HG03139 (cell line): ENCODE results near the gene PDE4D.
A peak's percentile ranks its signal among the peaks of the same experiment; 100 is the strongest.
"Not testable (repeated sequence)": the region's sequence is repeated elsewhere in the genome, so short reads cannot be mapped to it uniquely, and the experiment has no call there.

ENCODE experiments used
- ATAC-seq: cut with Tn5 transposase; IDR thresholded peaks from one replicate; pipeline ENCODE4 v1.9.1; 2021; ENCODE audit not compliant: unreplicated experiment

The PDE4D gene

GRCh38 chr5:59618644-59619043 lies 274.9 kb downstream of the PDE4D start:
- no peak for ATAC-seq

- ATAC-seq, result no peak
These were observed 276.2 kb downstream of the PDE4D start for GRCh38 chr5:59617186-59617771.

- no peak for ATAC-seq
These were observed 277.1 kb downstream of the PDE4D start for GRCh38 chr5:59616413-59616812.

GRCh38 chr5:59615272-59615671 lies 278.3 kb downstream of the PDE4D start:
- no peak for ATAC-seq

- ATAC-seq, result no peak
These were observed 283.8 kb downstream of the PDE4D start for GRCh38 chr5:59609501-59610265.

GRCh38 chr5:59608745-59609144 lies 284.8 kb downstream of the PDE4D start:
- peak; percentile 54 for ATAC-seq

- ATAC-seq, result no peak
These were observed 286.3 kb downstream of the PDE4D start for GRCh38 chr5:59607138-59607765.

GRCh38 chr5:59605915-59606314 lies 287.6 kb downstream of the PDE4D start:
- no peak for ATAC-seq

GRCh38 chr5:59604111-59604510 lies 289.4 kb downstream of the PDE4D start:
- ATAC-seq, result no peak

- ATAC-seq, result no peak
These were observed 292.5 kb downstream of the PDE4D start for GRCh38 chr5:59600998-59601397.

- ATAC-seq, result no peak
These were observed 293.4 kb downstream of the PDE4D start for GRCh38 chr5:59600153-59600552.

GRCh38 chr5:59599729-59600128 lies 293.8 kb downstream of the PDE4D start:
- no peak for ATAC-seq

GRCh38 chr5:59598547-59598874 lies 295.0 kb downstream of the PDE4D start:
- peak; percentile 62 for ATAC-seq

- ATAC-seq, result no peak
These were observed 295.6 kb downstream of the PDE4D start for GRCh38 chr5:59597690-59598546.

GRCh38 chr5:59596586-59597350 lies 296.8 kb downstream of the PDE4D start:
- ATAC-seq, result no peak

- not testable (repeated sequence) for ATAC-seq
These were observed 299.4 kb downstream of the PDE4D start for GRCh38 chr5:59594118-59594517.

GRCh38 chr5:59593439-59594007 lies 300.0 kb downstream of the PDE4D start:
- ATAC-seq, result no peak

- ATAC-seq, result no peak
These were observed 301.4 kb downstream of the PDE4D start for GRCh38 chr5:59592101-59592500.

GRCh38 chr5:59591162-59591561 lies 302.4 kb downstream of the PDE4D start:
- ATAC-seq, result peak; percentile 88

- no peak for ATAC-seq
These were observed 304.6 kb downstream of the PDE4D start for GRCh38 chr5:59588922-59589321.
